HepG2 (cell line): ENCODE measurements around the gene TXN2. TPM values are rescaled to one million over a fixed set of nuclear protein-coding genes. Genes with fewer than 3 reads are reported as not detected.

Source experiments
- ARID5B ChIP-seq: IDR thresholded peaks from 2 replicates; pipeline ENCODE4 v1.4.0; 2020; ENCODE audit warnings: mild to moderate bottlenecking, missing genetic modification reagents
- ATF2 ChIP-seq: sonication (generic); formaldehyde crosslinking; IDR thresholded peaks from 2 replicates; pipeline ENCODE4 v1.4.0; 2020; ENCODE audit warnings: missing genetic modification reagents
- BRD4 ChIP-seq: sonication (generic); formaldehyde crosslinking; IDR thresholded peaks from 2 replicates; pipeline ENCODE4 v1.4.0; 2020; ENCODE audit warnings: missing genetic modification reagents
- CENPX ChIP-seq: sonication (generic); formaldehyde crosslinking; IDR thresholded peaks from 2 replicates; pipeline ENCODE4 v1.9.0; 2021; ENCODE audit warnings: mild to moderate bottlenecking, missing genetic modification reagents, moderate library complexity
- GFI1 ChIP-seq: sonication (generic); formaldehyde crosslinking; IDR thresholded peaks from 2 replicates; pipeline ENCODE4 v1.5.0; 2020; ENCODE audit warnings: missing genetic modification reagents, mild to moderate bottlenecking, borderline replicate concordance
- HIVEP1 ChIP-seq: sonication (generic); formaldehyde crosslinking; IDR thresholded peaks from 2 replicates; pipeline ENCODE4 v1.4.0; 2020; ENCODE audit warnings: mild to moderate bottlenecking, missing genetic modification reagents
- KLF16 ChIP-seq, 2 experiments: sonication (generic) in 1 of 2; formaldehyde crosslinking in 1 of 2; IDR thresholded peaks; 2 replicates each; pipeline versions ENCODE4 v1.6.1 to v1.8.0; 2016 to 2023; ENCODE audit warnings: missing genetic modification reagents in 2 of 2, missing compliant biosample characterization in 1 of 2
- KLF6 ChIP-seq: IDR thresholded peaks from 2 replicates; pipeline ENCODE4 v1.8.0; 2016; ENCODE audit warnings: missing biosample characterization, missing genetic modification reagents
- MBD4 ChIP-seq: IDR thresholded peaks from 2 replicates; pipeline ENCODE4 v1.6.1; 2012; ENCODE audit warnings: low read length, inconsistent platforms, borderline replicate concordance
- NFRKB ChIP-seq: fragments of 450-650 bp; IDR thresholded peaks from 2 replicates; pipeline ENCODE4 v1.6.1; 2017
- SPEN ChIP-seq: sonication (generic); formaldehyde crosslinking; IDR thresholded peaks from 2 replicates; pipeline ENCODE4 v1.5.1; 2020; ENCODE audit warnings: low read depth, mild to moderate bottlenecking, missing genetic modification reagents
- TGIF2 ChIP-seq: IDR thresholded peaks from 2 replicates; pipeline ENCODE4 v1.6.1; 2016; ENCODE audit warnings: control low read depth, missing compliant biosample characterization
- THYN1 ChIP-seq: sonication (generic); formaldehyde crosslinking; IDR thresholded peaks from 2 replicates; pipeline ENCODE4 v1.8.1; 2023; ENCODE audit warnings: low read depth, mild to moderate bottlenecking, moderate library complexity, missing genetic modification reagents, borderline replicate concordance
- ZFP82 ChIP-seq: sonication (generic); formaldehyde crosslinking; IDR thresholded peaks from 2 replicates; pipeline ENCODE4 v1.5.1; 2020; ENCODE audit warnings: mild to moderate bottlenecking, missing genetic modification reagents, borderline replicate concordance
- ZNF33A ChIP-seq: sonication (generic); formaldehyde crosslinking; IDR thresholded peaks from 2 replicates; pipeline ENCODE4 v1.5.1; 2020; ENCODE audit warnings: missing genetic modification reagents, mild to moderate bottlenecking, moderate library complexity, borderline replicate concordance
- ZNF34 ChIP-seq: sonication (generic); formaldehyde crosslinking; IDR thresholded peaks from 2 replicates; pipeline ENCODE4 v1.4.0; 2020; ENCODE audit warnings: mild to moderate bottlenecking, missing genetic modification reagents, borderline replicate concordance
- ZNF350 ChIP-seq: sonication (generic); formaldehyde crosslinking; IDR thresholded peaks from 2 replicates; pipeline ENCODE4 v1.4.0; 2020; ENCODE audit warnings: mild to moderate bottlenecking, low read depth, missing genetic modification reagents, borderline replicate concordance
- ZNF354B ChIP-seq: sonication (generic); formaldehyde crosslinking; IDR thresholded peaks from 2 replicates; pipeline ENCODE4 v1.8.0; 2022; ENCODE audit warnings: mild to moderate bottlenecking, missing genetic modification reagents
- ZNF367 ChIP-seq: sonication (generic); formaldehyde crosslinking; IDR thresholded peaks from 2 replicates; pipeline ENCODE4 v1.4.0; 2020; ENCODE audit warnings: missing genetic modification reagents, borderline replicate concordance
- ZNF451 ChIP-seq: sonication (generic); formaldehyde crosslinking; IDR thresholded peaks from 2 replicates; pipeline ENCODE4 v1.5.0; 2020; ENCODE audit warnings: mild to moderate bottlenecking, missing genetic modification reagents
- ZNF616 ChIP-seq: sonication (generic); formaldehyde crosslinking; IDR thresholded peaks from 2 replicates; pipeline ENCODE4 v1.5.0; 2020; ENCODE audit warnings: low read depth, mild to moderate bottlenecking, missing genetic modification reagents
- ZNF644 ChIP-seq: IDR thresholded peaks from 2 replicates; pipeline ENCODE4 v1.6.1; 2016; ENCODE audit warnings: low read depth
- polyA plus RNA-seq, 8 experiments: library from polyadenylated mRNA; depleted of rRNA in 3 of 8; stranded (reverse) in 7 of 8; unstranded in 1 of 8; fragments of >200 nt; fragmentation: Illumina TruSeq in 4 of 8; extraction: Trizol in 4 of 8; gene quantifications; 2 replicates each; pipeline versions ENCODE4 v1.2.1 to v1.2.3, GENCODE V29; 2011 to 2016; ENCODE audit warnings: low read depth in 4 of 8, missing spikeins in 1 of 8, mixed read lengths in 1 of 8; ENCODE audit not compliant: insufficient read depth in 1 of 8
- total RNA-seq, 5 experiments: library from RNA; depleted of rRNA; stranded (reverse); fragments of >200 nt; fragmentation: Illumina TruSeq; extraction: Trizol; gene quantifications; 2 replicates each; pipeline ENCODE4 v1.2.3, GENCODE V29; 2016; ENCODE audit warnings: low read depth in 1 of 5
- TF ChIP-seq, protein P1 (sequence below), 2 experiments: sonication (generic) in 1 of 2; formaldehyde crosslinking in 1 of 2; IDR thresholded peaks; 2 replicates each; pipeline versions ENCODE4 v1.4.0 to v1.6.1; 2018 to 2020; ENCODE audit warnings: missing genetic modification reagents in 2 of 2, borderline replicate concordance in 1 of 2, low read depth in 1 of 2, mild to moderate bottlenecking in 1 of 2, missing biosample characterization in 1 of 2

The TXN2 gene
- total and polyA plus RNA-seq, 2 of the 13 experiments (the other 11 are each of a cell fraction or from before 2014, with no cell fraction given), result 41.4 to 109 TPM

GRCh38 chr22:36435516-36436415 is 45.7 kb downstream of the TXN2 start (continued):
- TF ChIP-seq THYN1 (CRISPR knock-in tag), result no peak
- TF ChIP-seq ZNF33A (CRISPR knock-in tag), result no peak
- peak; percentile 50; the same call in 1 of the 2 replicates for TF ChIP-seq GFI1
- TF ChIP-seq ZNF354B (CRISPR knock-in tag), result no peak
- TF ChIP-seq ZNF451, result no peak
- no peak for TF ChIP-seq ZNF34
- TF ChIP-seq SPEN, result no peak
- no peak for TF ChIP-seq ZFP82 (CRISPR knock-in tag)
- no peak for TF ChIP-seq BRD4 (CRISPR knock-in tag)
- no peak for TF ChIP-seq MBD4
- TF ChIP-seq ZNF616 (CRISPR knock-in tag), result no peak
- TF ChIP-seq ZNF644 (CRISPR knock-in tag), result peak; percentile 32; the same call in 1 of the 2 replicates
- TF ChIP-seq CENPX (CRISPR knock-in tag), result no peak
- TF ChIP-seq, protein P1, sequence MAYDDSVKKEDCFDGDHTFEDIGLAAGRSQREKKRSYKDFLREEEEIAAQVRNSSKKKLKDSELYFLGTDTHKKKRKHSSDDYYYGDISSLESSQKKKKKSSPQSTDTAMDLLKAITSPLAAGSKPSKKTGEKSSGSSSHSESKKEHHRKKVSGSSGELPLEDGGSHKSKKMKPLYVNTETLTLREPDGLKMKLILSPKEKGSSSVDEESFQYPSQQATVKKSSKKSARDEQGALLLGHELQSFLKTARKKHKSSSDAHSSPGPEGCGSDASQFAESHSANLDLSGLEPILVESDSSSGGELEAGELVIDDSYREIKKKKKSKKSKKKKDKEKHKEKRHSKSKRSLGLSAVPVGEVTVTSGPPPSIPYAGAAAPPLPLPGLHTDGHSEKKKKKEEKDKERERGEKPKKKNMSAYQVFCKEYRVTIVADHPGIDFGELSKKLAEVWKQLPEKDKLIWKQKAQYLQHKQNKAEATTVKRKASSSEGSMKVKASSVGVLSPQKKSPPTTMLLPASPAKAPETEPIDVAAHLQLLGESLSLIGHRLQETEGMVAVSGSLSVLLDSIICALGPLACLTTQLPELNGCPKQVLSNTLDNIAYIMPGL (CRISPR knock-in tag; IDR thresholded peaks at IDR 0.05; ENCODE audit: borderline replicate concordance in 1 of 2, low read depth in 1 of 2), result no peak
- TF ChIP-seq ZNF367 (CRISPR knock-in tag), result no peak
- 0 out of 4 replicates have a peak, but pooled peaks of 1 of the 2 experiments have one; percentile 45 for TF ChIP-seq KLF16 (CRISPR knock-in tag; IDR thresholded peaks at IDR 0.05)
- no peak; the same call in 1 of the 2 replicates for TF ChIP-seq HIVEP1 (CRISPR knock-in tag)
- TF ChIP-seq ARID5B (CRISPR knock-in tag), result peak; percentile 73
- no peak for TF ChIP-seq ZNF350
- TF ChIP-seq TGIF2 (CRISPR knock-in tag), result no peak; the same call in 1 of the 2 replicates
- TF ChIP-seq NFRKB, result no peak
- TF ChIP-seq ATF2, result no peak
- no peak for TF ChIP-seq KLF6 (CRISPR knock-in tag)
